ENCODE measurements around the gene TEDDM1. TPM values are rescaled to one million over a fixed set of nuclear protein-coding genes. Genes with fewer than 3 reads are reported as not detected.

TEDDM1 gene
- total RNA-seq, 1 donor from 2014 or later: not detected

DNA sequence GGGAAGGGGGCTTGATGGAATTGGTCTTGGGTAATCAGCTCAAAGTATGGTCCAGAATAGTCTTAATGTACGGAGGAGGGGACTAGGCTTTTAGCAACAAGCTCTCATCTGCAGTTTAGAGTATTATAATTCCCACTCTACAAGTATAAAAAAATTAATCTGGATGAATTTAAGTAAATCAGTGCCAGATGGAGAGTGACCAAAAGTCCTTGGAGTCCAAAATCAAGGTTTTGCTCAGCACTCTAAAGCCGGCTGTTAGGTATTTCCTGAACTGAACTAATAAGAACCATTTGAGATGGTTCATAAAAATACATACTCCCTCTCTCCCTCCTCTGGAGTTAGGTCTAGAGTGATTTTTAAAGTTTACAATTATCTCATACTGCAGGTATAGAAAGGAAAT is 32.5 kb downstream of the TEDDM1 start:
- Histone ChIP-seq H3K36me3 (no peaks in the 10 kb centered on the region), H3K9me3 (no peaks in the 10 kb centered on the region), H3K4me3 (no peak overlapping the region), H3K27ac (no peak overlapping the region), H3K27me3 (ENCODE audit: low read depth) (no peaks in the 10 kb centered on the region), H3K4me1 (no peaks in the 10 kb centered on the region)
- DNase-seq (no peak), ATAC-seq (no peak)
- intact Hi-C loops (cut with DNase I): no loop called here
- TF ChIP-seq, protein P1, sequence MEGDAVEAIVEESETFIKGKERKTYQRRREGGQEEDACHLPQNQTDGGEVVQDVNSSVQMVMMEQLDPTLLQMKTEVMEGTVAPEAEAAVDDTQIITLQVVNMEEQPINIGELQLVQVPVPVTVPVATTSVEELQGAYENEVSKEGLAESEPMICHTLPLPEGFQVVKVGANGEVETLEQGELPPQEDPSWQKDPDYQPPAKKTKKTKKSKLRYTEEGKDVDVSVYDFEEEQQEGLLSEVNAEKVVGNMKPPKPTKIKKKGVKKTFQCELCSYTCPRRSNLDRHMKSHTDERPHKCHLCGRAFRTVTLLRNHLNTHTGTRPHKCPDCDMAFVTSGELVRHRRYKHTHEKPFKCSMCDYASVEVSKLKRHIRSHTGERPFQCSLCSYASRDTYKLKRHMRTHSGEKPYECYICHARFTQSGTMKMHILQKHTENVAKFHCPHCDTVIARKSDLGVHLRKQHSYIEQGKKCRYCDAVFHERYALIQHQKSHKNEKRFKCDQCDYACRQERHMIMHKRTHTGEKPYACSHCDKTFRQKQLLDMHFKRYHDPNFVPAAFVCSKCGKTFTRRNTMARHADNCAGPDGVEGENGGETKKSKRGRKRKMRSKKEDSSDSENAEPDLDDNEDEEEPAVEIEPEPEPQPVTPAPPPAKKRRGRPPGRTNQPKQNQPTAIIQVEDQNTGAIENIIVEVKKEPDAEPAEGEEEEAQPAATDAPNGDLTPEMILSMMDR (IDR thresholded peaks at IDR 0.05): no peak

DNA sequence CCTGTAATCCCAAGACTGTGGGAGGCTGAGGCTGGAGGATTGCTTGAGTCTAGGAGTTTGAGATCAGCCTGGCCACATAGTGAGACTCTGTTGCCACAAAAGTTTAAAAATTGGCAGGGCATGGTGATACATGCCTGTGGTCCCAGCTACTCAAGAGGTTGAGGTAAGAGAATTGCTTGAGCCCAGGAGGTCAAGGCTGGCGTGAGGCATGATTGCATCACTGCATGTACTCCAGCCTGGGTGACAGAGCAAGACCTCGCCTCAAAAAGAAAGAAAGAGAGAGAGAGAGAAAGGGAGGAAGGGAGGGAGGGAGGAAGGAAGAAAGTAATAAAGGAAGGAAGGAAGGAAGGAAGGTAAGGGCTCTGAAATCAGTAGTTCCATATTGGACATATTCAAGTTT is 33.9 kb downstream of the TEDDM1 start:
- TF ChIP-seq, protein P1 (IDR thresholded peaks at IDR 0.05): no peak
- H3K27ac ChIP-seq: no peak overlapping the region
- intact Hi-C loops (cut with DNase I): no loop called here
- ATAC-seq (no peak), DNase-seq (no peak)
- no peaks in the 10 kb centered on the region for H3K36me3 ChIP-seq
- H3K9me3 ChIP-seq: no peaks in the 10 kb centered on the region
- no peaks in the 10 kb centered on the region for H3K4me1 ChIP-seq
- no peak overlapping the region for H3K4me3 ChIP-seq
- H3K27me3 ChIP-seq (ENCODE audit: low read depth): no peaks in the 10 kb centered on the region

DNA sequence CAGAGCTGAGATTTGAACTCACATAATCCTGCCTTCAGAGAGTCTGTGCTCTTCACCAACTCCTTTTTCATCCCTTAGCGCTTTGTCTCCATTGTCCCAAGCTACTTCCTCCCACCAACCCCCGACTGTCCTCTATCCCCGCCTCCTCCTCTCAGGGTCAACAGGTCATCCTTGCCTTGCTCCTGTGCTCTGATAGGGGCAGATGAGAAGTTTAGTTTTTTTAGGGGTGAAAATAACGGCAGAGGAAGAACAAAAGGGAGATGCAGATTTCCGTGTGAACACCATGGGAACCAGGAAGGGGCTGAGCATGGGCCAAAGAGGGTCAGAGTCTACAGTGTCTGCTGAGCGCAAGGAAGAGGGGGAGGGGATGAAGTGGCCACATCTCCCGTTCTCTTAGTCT is 40.8 kb downstream of the TEDDM1 start:
- Histone ChIP-seq H3K4me1 (no peaks in the 10 kb centered on the region), H3K9me3 (no peaks in the 10 kb centered on the region), H3K36me3 (no peaks in the 10 kb centered on the region), H3K4me3 (no peak overlapping the region), H3K27me3 (ENCODE audit: low read depth) (no peaks in the 10 kb centered on the region), H3K27ac (no peak overlapping the region)
- ATAC-seq (no peak), DNase-seq (no peak)
- intact Hi-C loops (cut with DNase I): no loop called here
- TF ChIP-seq, protein P1 (IDR thresholded peaks at IDR 0.05): no peak

DNA sequence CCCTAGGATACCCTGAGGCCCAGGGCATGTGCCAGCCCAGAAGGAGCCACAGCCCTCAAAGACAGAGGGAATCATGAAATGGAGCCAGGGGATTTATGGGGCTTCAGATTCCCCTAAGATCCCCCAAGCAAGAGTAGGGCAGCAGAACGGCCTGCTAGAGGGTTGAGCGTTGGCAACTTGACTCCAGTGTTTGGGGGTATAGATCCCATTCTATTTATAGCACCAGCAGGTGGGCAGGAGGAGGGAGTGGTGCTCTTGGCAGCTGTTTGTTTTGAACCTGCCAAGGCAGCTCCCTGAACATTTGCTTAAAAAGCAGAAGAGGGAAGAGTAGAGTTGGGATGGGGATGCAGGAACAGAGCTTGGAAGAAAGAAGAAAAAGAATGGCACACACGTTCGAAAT is 42.6 kb downstream of the TEDDM1 start:
- Histone ChIP-seq H3K4me3 (no peak overlapping the region), H3K36me3 (no peaks in the 10 kb centered on the region), H3K4me1 (no peaks in the 10 kb centered on the region), H3K9me3 (no peaks in the 10 kb centered on the region), H3K27me3 (ENCODE audit: low read depth) (no peaks in the 10 kb centered on the region), H3K27ac (no peak overlapping the region)
- DNase-seq (no peak), ATAC-seq (no peak)
- TF ChIP-seq, protein P1 (IDR thresholded peaks at IDR 0.05): no peak
- intact Hi-C loops (cut with DNase I): no loop called here

DNA sequence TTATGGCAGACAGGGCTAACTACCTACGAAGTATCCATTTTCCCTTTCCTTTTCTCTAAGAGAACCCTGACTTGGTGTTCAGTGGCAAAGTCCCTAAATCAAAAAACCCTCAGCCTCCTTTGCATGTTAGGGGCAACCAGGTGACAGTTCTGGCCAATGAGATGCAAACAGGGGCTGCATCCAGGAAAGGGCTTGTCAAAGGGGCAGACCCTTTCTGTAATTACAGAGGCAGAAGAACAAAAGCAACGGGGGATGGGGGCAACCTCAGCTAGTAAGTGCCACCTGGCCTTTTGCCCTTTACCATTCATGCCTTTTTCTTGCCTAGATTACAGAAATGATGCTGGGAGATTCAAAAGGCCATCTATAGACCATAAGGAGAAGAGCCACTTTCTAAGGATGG is 43.3 kb downstream of the TEDDM1 start:
- Histone ChIP-seq H3K36me3 (no peaks in the 10 kb centered on the region), H3K9me3 (no peaks in the 10 kb centered on the region), H3K4me1 (no peaks in the 10 kb centered on the region), H3K27me3 (ENCODE audit: low read depth) (no peaks in the 10 kb centered on the region), H3K4me3 (no peak overlapping the region), H3K27ac (no peak overlapping the region)
- DNase-seq (no peak), ATAC-seq (no peak)
- TF ChIP-seq, protein P1 (IDR thresholded peaks at IDR 0.05): no peak
- intact Hi-C loops (cut with DNase I): no loop called here

DNA sequence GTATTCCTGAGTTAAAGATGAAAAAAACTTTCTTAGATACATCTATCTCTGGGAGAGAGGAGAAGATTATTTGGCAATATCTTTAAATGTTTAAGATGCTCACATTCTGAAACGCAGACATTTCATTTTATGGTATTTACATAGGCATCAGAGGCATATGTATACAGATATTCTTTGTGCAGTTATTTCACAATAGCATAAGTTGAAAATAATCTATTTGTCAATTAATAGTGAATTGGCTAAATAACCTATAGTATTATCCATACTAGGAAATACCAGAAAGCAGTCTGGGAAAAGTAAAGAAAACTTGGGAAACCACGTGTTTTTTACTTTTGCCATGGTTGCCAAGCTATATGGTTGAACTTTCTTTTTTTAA is 44.8 kb downstream of the TEDDM1 start:
- Histone ChIP-seq H3K27me3 (ENCODE audit: low read depth) (no peaks in the 10 kb centered on the region), H3K4me3 (no peak overlapping the region), H3K4me1 (no peaks in the 10 kb centered on the region), H3K36me3 (no peaks in the 10 kb centered on the region), H3K27ac (no peak overlapping the region), H3K9me3 (no peaks in the 10 kb centered on the region)
- ATAC-seq (no peak), DNase-seq (no peak)
- intact Hi-C loops (cut with DNase I): no loop called here
- TF ChIP-seq, protein P1 (IDR thresholded peaks at IDR 0.05): no peak
